ENCODE results near the gene SPDYE1. TPM values are rescaled to one million over a fixed set of nuclear protein-coding genes. Genes with fewer than 3 reads are reported as not detected.
"Not testable (repeated sequence)": the region's sequence is repeated elsewhere in the genome, so short reads cannot be mapped to it uniquely, and the experiment has no call there.

Gene SPDYE1
- total RNA-seq, 1 experiment from 2014 or later: not detected

DNA sequence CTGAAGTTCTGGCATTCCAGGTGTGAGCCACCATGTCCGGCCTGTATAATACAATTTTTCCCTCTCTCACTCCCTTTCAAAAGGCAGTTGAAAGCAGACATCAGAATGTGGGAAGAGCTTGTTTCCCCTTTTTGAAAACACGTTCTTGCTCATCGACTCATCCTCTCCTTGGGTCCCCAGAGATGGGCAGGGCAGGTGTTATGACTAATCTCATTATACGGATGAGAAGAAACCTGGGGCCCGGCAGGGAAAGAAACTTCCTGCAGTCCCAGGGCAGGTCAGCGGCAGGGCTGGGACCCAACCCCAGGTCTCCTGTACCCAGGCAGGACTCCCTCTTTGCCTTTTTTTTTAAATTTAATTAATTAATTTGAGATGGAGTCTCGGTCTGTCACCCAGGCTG, 4.8 kb upstream of the SPDYE1 start:
- peak; percentile 38 for DNase-seq (ENCODE audit: low read depth)

DNA sequence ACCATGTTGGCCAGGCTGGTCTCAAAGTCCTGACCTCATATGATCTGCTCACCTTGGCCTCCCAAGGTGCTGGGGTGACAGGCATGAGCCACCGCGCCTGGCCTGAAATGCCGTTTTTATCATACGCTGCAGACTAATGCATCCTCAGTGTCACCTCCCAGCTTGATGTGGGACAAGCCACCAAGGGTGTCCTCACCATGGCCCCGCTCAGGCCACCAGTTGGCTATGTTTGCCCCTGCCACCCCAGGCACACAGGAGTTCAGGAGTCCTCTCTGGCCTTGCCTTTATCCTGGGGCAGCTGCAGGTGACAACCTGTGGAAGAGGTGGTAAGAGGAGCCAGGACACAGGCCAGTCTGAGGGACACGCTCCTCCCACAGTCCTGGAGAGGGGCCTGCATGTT, 3.0 kb upstream of the SPDYE1 start:
- DNase-seq (ENCODE audit: low read depth): not testable (repeated sequence)

DNA sequence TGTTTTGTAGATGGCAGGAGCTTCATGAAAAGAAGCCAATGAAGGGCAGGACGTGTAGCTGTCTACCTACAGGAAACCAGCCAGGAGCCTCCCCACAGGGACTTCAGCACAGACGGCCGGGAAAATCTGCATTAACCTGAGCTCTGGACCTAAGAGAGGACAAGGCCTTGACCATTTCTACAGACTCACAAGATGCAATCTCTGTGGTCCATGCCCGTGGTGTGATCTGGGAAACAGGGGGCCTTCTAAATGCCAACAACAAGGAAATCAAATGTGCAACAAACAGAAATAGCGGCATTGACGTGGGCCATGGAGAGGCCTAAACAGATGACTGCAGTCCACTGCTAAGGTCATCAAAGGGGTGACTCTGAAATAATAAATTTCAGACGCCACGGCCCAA, 14.4 kb downstream of the SPDYE1 start:
- not testable (repeated sequence) for DNase-seq (ENCODE audit: low read depth)

DNA sequence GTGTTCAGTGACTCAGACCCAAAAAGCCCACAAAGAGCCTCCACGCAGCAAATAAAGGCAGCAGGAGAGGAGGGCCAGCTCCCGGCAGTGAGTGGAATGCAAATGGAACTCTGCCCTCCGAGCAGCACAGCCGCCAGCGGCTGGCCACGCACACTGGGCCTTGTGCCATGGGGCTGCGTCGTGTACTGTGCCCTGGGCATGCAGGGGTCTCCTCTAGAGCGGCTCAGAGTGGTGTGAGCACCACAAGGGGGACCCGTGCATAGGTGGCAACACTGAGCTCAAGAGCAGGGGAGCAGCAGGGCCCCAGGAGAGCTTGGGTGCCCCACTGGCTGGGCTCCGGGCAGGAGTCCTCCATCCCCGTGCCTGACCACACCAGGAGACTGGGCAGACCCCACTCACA, 17.4 kb downstream of the SPDYE1 start:
- not testable (repeated sequence) for DNase-seq (ENCODE audit: low read depth)

DNA sequence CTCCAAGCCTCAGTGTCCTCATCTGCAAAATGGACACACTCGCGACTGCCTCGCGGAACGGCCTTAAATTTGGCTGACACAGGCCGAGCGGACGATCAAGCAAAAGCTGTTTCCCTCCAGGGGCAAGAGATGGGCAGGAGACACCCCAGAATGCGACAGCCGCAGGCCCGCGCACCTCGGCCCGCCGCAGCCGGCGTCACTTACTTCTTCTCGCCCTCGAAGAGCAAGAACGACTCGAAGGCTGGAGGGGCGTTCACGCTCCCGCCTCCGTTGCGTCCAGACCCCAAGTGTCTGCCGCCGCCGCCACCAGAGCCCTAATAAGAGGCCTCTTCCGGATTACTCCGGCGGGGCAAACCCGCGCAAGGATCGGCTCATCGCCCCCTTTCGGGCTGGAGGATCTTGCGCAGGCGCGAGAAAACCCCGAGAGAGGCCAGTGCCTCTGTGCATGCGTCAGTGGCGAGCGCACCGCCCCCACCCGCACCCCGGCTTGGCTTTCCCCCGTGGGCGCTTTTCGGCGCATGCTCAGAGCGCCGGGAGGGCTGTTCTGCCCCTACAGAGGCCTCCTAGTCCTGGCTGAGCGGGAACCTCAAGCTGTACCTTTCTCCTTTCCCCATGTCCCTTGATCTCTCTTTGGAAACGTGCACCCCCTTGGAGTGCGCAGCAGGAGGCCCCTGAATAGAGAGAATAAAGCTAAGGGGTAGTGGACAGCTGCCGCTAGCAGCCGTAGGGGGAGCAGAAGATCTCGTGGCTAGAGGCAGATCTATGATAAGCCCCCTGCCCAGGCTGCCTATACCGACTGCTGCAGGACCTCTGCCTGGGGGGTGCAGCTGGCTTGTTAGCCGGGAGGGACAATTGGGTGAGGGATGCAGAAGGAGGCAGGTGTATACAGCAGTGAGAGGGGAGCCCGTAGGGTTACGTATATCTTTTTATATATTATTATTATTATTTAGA, 21.4 kb downstream of the SPDYE1 start:
- peak; percentile 100 for DNase-seq (ENCODE audit: low read depth)

DNA sequence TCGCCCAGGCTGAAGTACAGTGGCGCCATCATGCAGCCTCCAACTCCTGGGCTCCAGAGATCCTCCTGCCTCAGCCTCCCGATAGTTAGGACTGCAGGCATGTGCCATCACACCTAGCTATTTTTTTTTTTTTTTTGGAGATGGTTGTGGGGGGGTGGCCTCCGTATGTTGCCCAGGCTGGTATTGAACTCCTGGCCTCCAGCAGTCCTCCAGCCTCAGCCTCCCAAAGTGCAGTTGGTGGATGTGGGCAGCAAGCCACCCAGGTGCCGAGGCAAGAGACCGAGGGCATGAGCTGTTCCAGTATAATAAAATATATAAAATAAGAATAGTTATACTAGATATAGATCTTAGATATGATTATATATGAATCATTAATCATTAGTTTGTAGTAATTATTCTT, 22.1 kb downstream of the SPDYE1 start:
- DNase-seq (ENCODE audit: low read depth): not testable (repeated sequence)

DNA sequence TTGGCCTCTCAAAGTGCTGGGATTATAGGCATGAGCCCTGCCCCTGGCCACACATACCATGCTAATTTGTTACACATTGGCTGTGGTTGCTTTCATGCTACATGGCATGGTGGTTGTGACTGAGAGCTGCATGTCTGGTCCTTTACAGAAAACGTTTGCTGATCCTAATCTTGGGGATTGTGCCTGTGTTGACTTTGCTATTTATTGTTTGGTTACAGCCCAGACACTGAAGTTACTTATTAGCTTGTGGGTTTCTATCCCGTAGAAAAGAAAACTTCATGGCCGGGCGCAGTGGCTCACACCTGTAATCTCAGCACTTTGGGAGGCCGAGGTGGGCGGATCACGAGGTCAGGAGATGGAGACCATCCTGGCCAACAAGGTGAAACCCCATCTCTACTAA, 24.4 kb downstream of the SPDYE1 start:
- DNase-seq (ENCODE audit: low read depth): not testable (repeated sequence)

DNA sequence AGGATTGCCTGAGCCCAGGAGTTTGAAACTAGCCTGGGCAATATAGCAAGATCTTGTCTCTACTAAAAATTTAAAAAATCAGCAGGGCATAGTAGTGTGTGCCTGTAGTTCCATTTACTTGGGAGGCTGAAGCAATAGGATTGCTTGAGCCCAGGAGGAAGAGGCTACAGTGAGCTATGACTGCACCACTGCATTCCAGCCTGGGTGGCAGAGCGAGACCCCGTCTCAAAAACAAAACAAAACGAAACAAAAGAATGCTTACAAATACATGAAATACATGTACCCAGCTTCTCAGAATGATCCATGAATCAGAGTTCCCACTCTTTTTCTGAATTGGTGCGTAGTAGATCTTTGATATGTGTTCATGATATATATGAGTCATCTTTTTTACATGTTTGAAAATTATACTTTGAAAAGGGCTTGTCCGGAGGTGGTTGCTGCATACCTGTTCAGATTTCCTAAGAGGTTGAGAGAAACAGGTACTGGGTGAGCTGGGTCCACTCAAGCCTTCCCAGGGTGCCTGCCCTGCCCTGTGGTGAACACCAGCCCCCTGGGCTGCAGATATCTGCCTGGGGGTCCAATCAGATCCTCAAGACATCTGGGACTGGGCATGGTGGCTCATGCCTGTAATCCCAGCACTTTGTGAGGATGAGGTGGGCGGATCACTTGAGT, 25.2 kb downstream of the SPDYE1 start:
- DNase-seq (ENCODE audit: low read depth): not testable (repeated sequence)

DNA sequence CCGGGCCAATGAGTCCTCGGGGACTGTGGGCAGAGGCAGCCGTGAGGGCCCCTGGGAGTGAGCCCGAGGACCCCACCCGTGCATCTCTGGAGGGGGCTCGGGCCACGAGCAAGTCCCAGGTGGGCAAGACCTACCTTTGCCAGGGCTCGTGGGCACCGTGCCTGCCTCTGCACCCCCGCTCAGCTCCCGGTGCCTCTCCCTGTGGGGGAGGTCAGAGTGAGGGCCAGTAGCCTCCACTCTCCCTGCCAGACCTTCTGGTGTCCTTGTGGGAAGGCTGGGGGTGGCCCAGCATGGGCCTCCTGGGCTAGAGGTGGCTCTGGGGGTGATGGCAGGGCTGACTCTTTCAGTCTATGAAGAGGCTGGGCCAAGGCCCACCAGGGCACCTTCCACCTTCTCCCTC, 31.7 kb downstream of the SPDYE1 start:
- not testable (repeated sequence) for DNase-seq (ENCODE audit: low read depth)

DNA sequence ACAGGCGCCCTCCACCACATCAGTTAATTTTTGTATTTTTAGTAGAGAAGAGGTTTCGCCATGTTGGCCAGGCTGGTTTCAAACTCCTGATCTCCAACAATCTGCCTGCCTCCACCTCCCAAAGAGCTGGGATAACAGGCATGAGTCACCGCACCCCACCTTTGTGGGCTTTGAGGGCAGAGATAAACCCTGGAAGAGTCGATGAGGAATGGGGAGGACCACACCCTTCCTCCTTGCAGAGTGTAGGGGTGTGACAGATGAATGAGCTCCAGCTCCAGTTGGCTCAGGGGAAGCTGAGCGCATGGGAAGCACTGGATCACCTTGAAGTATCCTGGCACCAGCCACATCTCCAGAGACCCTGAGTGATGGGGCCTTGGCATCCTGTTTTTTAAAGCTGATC, 32.3 kb downstream of the SPDYE1 start:
- DNase-seq (ENCODE audit: low read depth): not testable (repeated sequence)

DNA sequence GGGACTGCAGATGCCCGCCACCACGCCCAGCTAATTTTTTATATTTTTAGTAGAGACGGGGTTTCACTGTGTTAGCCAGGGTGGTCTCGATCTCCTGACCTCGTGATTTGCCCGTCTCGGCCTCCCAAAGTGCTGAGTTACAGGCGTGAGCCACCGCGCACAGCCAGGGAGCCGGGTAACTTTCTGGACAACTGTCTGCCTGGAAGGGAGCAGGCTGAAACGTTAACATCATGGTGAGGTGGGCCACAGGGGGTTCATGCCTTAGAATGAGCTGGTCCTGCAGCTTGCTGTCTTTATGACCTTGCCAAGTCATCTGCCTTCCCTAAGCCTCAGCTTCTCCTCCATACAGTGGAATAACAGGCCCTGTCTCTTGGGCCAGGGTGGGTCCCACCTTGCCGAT, 33.6 kb downstream of the SPDYE1 start:
- not testable (repeated sequence) for DNase-seq (ENCODE audit: low read depth)

DNA sequence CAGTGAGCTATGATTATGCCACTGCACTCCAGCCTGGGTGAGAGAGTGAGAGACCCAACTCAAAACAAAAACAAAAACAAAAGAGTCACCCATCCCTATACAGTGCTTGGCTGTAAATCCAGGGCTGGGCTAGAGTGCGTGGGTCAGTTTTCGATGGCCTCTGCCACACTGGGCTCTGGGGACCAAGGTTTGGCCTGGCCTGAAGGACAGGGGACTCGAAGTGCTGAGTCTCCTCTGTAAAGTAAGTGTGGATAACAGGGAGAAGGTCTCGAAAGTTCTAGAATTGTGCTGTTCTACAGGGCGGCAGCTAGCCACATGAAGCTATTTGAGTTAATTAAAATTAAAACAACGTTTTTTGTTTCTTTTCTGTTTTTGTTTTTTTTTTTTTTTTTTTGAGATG, 34.3 kb downstream of the SPDYE1 start:
- DNase-seq (ENCODE audit: low read depth): not testable (repeated sequence)

DNA sequence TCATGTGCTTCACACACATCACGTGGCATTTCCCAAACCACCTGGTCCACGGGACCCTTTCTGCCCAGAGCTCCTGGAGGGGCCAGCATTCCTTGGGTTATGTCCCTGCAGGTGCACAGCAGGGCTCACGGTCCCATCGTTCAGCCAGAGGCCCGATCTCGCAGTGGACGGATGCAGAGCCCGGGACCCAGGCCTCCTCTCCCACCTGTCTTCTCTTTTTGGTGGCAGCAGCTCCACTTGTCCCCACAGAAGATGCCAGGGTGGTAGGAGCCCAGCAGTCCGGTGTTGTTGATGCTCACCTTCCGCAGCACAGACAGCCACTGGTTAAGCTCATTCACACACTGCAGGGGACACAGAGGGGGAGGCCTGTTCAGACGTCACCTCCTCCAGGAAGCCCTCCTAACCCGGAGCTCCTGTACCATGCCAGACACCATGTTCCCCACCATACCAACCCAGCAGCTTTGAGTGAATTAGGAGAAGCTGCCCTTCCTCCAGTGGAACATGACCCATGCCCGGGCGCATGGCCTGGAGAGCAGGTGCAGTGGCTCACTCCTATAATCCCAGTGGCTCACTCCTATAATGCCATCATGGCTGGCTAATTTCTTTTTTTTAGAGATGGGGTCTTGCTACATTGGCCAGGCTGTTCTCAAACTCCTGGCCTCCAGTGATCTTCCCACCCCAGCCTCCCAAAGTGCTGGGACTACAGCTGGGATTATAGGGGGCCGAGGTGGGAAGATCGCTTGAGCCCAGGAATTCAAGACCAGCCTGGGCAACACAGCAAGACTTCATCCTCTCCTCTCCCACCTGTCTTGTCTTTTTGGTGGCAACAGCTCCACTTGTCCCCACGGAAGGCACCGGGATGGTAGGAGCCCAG, 36.5 kb downstream of the SPDYE1 start:
- peak; percentile 2 for DNase-seq (ENCODE audit: low read depth)

DNA sequence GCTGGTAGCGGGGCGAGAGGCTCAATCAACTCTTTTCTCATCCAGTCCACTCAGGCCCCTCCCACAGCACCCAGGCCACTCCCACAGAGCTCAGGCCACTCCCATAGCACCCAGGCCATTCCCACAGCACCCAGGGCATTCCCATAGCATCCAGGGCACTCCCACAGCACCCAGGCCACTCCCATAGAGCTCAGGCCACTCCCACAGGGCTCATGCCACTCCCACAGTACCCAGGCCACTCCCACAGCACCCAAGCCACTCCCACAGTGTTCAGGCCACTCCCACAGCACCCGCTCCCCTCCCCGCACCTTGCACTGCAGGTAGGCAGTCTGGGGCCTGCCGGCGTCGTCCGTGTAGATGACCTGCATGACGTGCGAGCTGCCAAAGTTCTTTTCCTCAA, 38.7 kb downstream of the SPDYE1 start:
- DNase-seq (ENCODE audit: low read depth): peak; percentile 66

DNA sequence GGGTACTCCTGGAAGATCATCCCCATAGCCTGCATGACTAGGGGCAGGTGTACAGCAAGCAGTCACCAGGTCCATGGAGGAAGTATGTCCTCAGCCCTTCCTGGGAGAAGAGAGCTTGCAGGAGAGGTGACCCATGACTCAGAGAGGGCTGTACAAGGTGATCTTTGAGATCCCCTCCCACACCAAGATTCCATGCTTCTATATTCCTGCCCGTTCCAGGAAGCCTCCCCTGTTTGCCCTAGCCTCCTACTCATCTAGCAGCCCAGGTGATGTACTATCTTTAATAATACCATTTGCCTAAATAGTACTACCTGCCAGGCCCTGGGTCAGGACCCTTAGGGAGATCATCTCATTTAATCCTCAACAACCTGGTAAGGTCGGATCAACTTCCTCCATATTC, 40.3 kb downstream of the SPDYE1 start:
- not testable (repeated sequence) for DNase-seq (ENCODE audit: low read depth)

DNA sequence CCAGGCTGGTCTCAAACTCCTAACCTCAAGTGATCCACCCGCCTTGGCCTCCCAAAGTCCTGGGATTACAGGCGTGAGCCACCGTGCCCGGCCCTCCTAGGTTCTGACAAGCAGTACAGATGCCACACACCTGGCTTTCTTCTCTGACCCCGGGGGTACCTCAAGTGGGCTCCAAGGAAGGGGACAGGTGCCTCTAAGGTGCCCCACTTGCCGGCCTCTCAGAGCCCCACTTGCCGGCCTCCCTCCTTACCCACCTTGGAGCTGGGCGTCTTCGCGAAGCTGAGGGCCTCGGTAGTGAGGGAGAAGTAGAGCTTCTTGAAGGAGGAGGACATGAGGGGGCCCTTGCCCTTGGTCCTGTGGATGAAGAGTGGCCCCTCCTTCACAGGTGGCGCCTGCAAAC, 40.9 kb downstream of the SPDYE1 start:
- not testable (repeated sequence) for DNase-seq (ENCODE audit: low read depth)

DNA sequence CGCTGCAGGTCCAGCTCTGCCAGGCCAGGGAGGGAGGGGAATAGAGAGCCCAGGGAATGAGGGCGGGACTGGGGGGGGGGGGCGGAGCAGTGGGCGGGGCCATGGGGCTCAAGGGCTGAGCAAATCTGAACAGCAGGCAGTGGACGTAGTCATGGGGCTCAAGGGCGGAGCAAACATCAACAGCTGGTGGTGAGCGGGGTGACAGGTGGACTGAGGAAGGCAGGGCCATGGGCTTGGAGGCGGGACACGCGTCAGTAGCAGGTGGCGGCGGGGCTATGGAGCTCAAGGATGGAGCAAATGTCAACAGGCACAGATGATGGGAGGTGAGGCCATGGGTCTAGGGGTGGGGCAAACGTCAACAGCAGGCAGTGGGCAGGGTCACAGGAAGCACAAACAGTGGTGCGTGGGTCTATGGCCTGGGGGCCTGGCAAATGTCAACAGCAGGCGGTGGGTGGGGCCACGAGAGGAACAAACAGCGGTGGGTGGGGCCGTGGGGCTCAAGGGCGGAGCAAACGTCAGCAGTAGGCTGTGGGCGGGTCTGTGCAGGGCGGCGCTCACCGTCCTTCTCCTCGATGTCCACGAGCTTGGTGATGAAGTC, 41.4 kb downstream of the SPDYE1 start:
- peak; percentile 54 for DNase-seq (ENCODE audit: low read depth)

DNA sequence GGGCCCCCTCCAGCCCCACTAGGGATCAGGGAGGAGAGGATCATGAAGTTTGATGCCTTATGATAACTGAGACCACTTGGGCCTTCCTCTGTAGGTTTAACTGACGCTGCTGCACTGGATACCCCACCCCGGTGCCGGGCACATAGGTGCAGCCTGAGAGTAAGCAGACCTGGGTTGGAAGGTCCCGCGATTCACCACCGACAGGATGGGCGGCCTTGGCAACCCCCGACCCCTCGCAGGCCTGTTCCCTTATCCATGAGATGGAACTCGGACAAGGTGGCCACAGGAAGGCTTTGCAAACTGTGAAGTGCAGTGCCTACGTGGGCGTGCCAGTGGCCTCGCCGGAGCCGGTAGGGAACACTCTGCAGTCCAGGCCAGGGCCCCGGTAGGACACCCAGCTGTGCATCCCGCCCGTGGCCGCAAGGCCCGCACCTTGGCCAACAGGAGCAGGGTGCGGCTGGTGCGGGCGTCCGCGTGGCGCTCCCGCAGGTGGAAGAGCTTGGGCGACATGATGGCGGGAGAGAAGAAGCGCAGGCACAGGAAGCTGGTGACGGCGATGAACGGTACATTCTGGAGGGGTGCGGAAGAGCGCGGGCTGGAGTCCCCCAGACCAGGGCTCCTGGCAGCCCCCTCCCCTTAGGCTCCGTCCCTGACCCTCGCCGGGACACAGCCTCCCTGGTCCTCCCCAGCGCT, 42.2 kb downstream of the SPDYE1 start:
- not testable (repeated sequence) for DNase-seq (ENCODE audit: low read depth)

DNA sequence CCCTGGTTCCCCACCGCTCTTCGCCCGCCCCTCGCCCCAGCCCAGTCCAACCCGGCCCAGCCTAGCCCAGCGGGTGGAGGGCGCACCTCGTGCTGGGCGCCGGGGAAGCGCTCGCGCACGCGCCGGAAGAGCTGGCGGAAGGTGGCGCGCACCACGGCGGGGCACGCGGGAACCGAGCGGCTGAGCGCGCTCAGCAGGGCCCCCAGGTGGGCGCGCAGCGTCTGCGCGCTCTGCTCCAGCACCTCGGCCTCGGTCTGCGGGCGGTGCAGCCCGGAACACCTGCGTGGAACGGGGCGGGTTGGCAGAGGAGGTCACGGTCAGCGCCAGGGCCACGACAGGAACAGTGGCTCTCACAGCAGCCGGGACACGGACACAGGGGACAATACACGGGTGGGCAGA, 42.8 kb downstream of the SPDYE1 start:
- DNase-seq (ENCODE audit: low read depth): peak; percentile 51

DNA sequence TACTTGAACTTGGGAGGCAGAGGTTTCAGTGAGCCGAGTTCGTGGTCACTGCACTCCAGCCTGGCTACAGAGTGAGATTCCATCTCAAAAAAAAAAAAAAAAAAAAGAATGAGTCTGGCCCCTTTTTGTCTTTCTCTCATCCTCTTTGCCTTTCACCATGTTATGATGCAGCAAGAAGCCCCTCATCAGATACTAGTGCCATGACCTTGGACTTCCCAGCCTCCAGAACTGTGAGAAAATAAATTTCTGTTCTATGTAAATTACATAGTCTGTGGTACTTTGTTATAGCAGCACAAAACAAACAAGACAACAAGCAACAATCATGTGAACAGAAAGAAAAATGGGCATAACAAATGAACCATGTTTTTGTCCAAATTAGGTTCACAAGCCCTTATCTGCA, 44.5 kb downstream of the SPDYE1 start:
- DNase-seq (ENCODE audit: low read depth): no peak

DNA sequence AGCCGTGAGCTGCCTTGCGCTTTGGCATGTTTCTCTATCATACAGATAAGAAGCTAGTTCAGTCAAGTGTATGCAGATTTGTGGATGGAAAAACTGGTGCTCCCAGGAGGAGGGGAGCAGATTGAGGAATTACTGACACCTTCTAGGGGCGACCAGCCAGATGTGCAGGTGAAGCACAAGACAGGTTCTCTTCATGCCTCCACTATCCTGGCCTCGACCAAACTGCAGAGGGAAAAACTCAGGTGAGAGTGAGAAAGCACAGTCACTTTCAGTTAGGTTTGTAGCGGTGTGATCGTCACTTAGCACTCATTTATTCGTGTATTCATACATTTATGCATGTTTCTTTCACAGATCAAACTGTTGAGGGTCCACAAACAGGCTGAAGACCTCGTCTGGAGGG, 46.2 kb downstream of the SPDYE1 start:
- no peak for DNase-seq (ENCODE audit: low read depth)
